ENCODE data around the gene CASP1.

GRCh38 chr11:104997288-104997687, 37.7 kb downstream of the CASP1 start:
- TF ChIP-seq POLR2A (IDR thresholded peaks at IDR 0.05; ENCODE audit: low read depth, low read length): no peak
- TF ChIP-seq POLR2AphosphoS5 (IDR thresholded peaks at IDR 0.05; ENCODE audit: low read depth, low read length): no peak
- TF ChIP-seq TAF1 (IDR thresholded peaks at IDR 0.05; ENCODE audit: borderline replicate concordance, low read depth, low read length): no peak

Data from GM12892 (cell line).